Liver (tissue), 9 donors: ENCODE results near the gene ID4. TPM values are rescaled to one million over a fixed set of nuclear protein-coding genes. Genes with fewer than 3 reads are reported as not detected.

ENCODE experiments used
- DNase-seq: peaks from one replicate; pipeline ENCODE4 v3.0.0-alpha.2; 2017; ENCODE audit warnings: low spot score
- H3K27ac ChIP-seq, 2 donors: one replicate each; pipeline ENCODE4 v1.7.0; 2013; ENCODE audit warnings: inconsistent platforms in 2 of 2, low read length in 2 of 2, control low read depth in 1 of 2, low read depth in 1 of 2, mild to moderate bottlenecking in 1 of 2
- H3K27me3 ChIP-seq, 4 donors: one replicate each; pipeline versions ENCODE4 v1.6.1 to v1.7.0; 2013; ENCODE audit warnings: low read length in 3 of 4, inconsistent platforms in 1 of 4, mild to moderate bottlenecking in 1 of 4, moderate library complexity in 1 of 4; ENCODE audit not compliant: control insufficient read depth in 4 of 4, insufficient read depth in 4 of 4
- H3K36me3 ChIP-seq, 4 donors: one replicate each; pipeline versions ENCODE4 v1.6.1 to v1.7.0; 2013; ENCODE audit warnings: low read length in 3 of 4, mild to moderate bottlenecking in 3 of 4, low read depth in 1 of 4, moderate library complexity in 1 of 4; ENCODE audit not compliant: control insufficient read depth in 4 of 4, insufficient read depth in 3 of 4
- H3K4me1 ChIP-seq, 4 donors: one replicate each; pipeline versions ENCODE4 v1.6.1 to v1.7.0; 2013; ENCODE audit warnings: low read length in 3 of 4, mild to moderate bottlenecking in 3 of 4, moderate library complexity in 1 of 4; ENCODE audit not compliant: control insufficient read depth in 4 of 4, insufficient read depth in 4 of 4
- H3K4me3 ChIP-seq, 3 donors: one replicate each; pipeline versions ENCODE4 v1.6.1 to v1.7.0; 2013; ENCODE audit warnings: low read length in 3 of 3, control low read depth in 1 of 3, low read depth in 1 of 3, mild to moderate bottlenecking in 1 of 3
- H3K9ac ChIP-seq, 2 donors: one replicate each; pipeline ENCODE4 v1.7.0; 2013; ENCODE audit warnings: low read length in 2 of 2, mild to moderate bottlenecking in 2 of 2, moderate library complexity in 2 of 2, control low read depth in 1 of 2, low read depth in 1 of 2
- H3K9me3 ChIP-seq, 4 donors: one replicate each; pipeline versions ENCODE4 v1.6.1 to v1.7.0; 2013; ENCODE audit warnings: low read length in 3 of 4; ENCODE audit not compliant: control insufficient read depth in 4 of 4
- EGR1 ChIP-seq, 2 donors: IDR thresholded peaks; 2 replicates each; pipeline ENCODE4 v1.6.1; 2016 to 2018; ENCODE audit warnings: antibody characterized with exemption in 2 of 2, low read depth in 2 of 2
- FOXA1 ChIP-seq: IDR thresholded peaks from 2 replicates; pipeline ENCODE4 v1.6.1; 2016; ENCODE audit warnings: antibody characterized with exemption
- FOXA2 ChIP-seq: IDR thresholded peaks from 2 replicates; pipeline ENCODE4 v1.6.1; 2016; ENCODE audit warnings: antibody characterized with exemption
- GABPA ChIP-seq, 2 donors: IDR thresholded peaks in 1 of 2; conservative IDR thresholded peaks in 1 of 2; 2 replicates each; pipeline ENCODE4 v1.6.1; 2016; ENCODE audit warnings: antibody characterized with exemption in 2 of 2, mild to moderate bottlenecking in 1 of 2, moderate library complexity in 1 of 2
- HNF4A ChIP-seq, 2 donors: conservative IDR thresholded peaks; 2 replicates each; pipeline ENCODE4 v1.6.1; 2016; ENCODE audit warnings: antibody characterized with exemption in 2 of 2, mild to moderate bottlenecking in 2 of 2
- HNF4G ChIP-seq: IDR thresholded peaks from 2 replicates; pipeline ENCODE4 v1.6.1; 2016; ENCODE audit warnings: antibody characterized with exemption
- JUND ChIP-seq, 2 donors: IDR thresholded peaks; 2 replicates each; pipeline ENCODE4 v1.6.1; 2016; ENCODE audit warnings: antibody characterized with exemption in 2 of 2
- NR2F2 ChIP-seq: IDR thresholded peaks from 2 replicates; pipeline ENCODE4 v1.6.1; 2016; ENCODE audit warnings: antibody characterized with exemption
- RXRA ChIP-seq, 2 donors: IDR thresholded peaks; 2 replicates each; pipeline ENCODE4 v1.6.1; 2017 to 2018; ENCODE audit warnings: antibody characterized with exemption in 2 of 2, mild to moderate bottlenecking in 1 of 2
- SP1 ChIP-seq: IDR thresholded peaks from 2 replicates; pipeline ENCODE4 v1.6.1; 2018; ENCODE audit warnings: antibody characterized with exemption, mild to moderate bottlenecking
- TAF1 ChIP-seq: conservative IDR thresholded peaks from 2 replicates; pipeline ENCODE4 v1.6.1; 2016; ENCODE audit warnings: antibody characterized with exemption, mild to moderate bottlenecking
- YY1 ChIP-seq: IDR thresholded peaks from 2 replicates; pipeline ENCODE4 v1.6.1; 2016; ENCODE audit warnings: antibody characterized with exemption, mild to moderate bottlenecking
- WGBS: extraction: QIAGEN DNeasy Blood & Tissue Kit; methylation state at CpG from one replicate; pipeline ENCODE4 v1.1.7; 2013; 5-methylcytosine and 5-hydroxymethylcytosine counted together
- polyA plus RNA-seq, 2 donors: library from polyadenylated mRNA; stranded (reverse) in 1 of 2; unstranded in 1 of 2; fragments of 200-250 nt in 1 of 2; fragments of >200 nt in 1 of 2; fragmentation: Nextera tagmentation in 1 of 2; extraction: Ambion mirVana in 1 of 2; gene quantifications; one replicate each; pipeline versions ENCODE4 v1.2.1 to v1.2.3, GENCODE V29; 2013 to 2015
- total RNA-seq, 2 donors: library from RNA; depleted of rRNA; stranded (reverse); fragments of >200 nt; gene quantifications; one replicate each; pipeline ENCODE4 v1.2.3, GENCODE V29; 2014
- TF ChIP-seq, protein P1 (sequence below): IDR thresholded peaks from 2 replicates; pipeline ENCODE4 v1.6.1; 2016; ENCODE audit warnings: antibody characterized with exemption, mild to moderate bottlenecking
- TF ChIP-seq, protein P2 (sequence below): IDR thresholded peaks from 2 replicates; pipeline ENCODE4 v1.6.1; 2016; ENCODE audit warnings: antibody characterized with exemption
- TF ChIP-seq, protein P3 (sequence below): IDR thresholded peaks from 2 replicates; pipeline ENCODE4 v1.6.1; 2016; ENCODE audit warnings: antibody characterized with exemption
- TF ChIP-seq, protein P4 (sequence below): fragments of 150-350 bp; IDR thresholded peaks from 2 replicates; pipeline ENCODE4 v1.5.1; 2017; ENCODE audit warnings: improper control_type of control experiment, low read depth, low read length; ENCODE audit not compliant: missing input control
- TF ChIP-seq, protein P5 (sequence below): IDR thresholded peaks from 2 replicates; pipeline ENCODE4 v1.6.1; 2016; ENCODE audit warnings: antibody characterized with exemption
- donor health status: healthy.
- donor health status: healthy.
- donor health status: healthy.
- donor health status: healthy.
- donor health status: healthy.

ID4 gene
- total and polyA plus RNA-seq, 4 donors, result 0.38 to 3.7 (median 1.2) TPM

DNA sequence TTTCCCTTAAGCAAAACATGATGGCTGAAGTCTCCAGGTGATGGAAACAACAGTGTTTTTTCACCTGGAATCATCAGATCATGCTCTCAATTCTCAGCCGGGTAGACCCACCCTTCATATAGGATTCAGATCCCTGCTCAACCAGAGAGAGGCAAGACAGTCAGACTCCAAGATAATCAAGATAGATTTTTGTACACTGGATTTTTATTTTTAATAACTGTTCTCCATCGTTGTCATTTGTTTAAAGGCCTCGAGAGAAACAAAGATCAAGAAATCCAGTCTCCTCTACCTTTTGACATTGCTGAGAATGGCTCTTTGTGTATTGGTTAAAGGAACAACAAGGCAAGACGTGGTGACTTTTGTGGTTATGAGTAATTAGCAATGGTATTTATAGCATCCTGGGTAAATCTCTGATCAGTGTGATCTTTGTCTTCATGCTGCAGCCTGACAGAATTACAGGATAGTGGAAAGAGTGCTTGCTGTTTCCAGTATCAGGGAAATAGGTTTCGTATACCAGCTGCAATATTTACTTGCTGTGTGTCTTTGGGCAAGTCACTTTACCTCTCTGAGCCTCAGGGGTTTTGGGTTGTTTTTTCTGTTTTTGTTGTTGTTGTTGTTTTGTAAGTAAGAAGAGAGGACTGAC, 29.9 kb downstream of the ID4 start:
- no peak overlapping the region for H3K4me3 ChIP-seq
- 65% methylated on average over 5 of the region's 5 CpGs for WGBS

DNA sequence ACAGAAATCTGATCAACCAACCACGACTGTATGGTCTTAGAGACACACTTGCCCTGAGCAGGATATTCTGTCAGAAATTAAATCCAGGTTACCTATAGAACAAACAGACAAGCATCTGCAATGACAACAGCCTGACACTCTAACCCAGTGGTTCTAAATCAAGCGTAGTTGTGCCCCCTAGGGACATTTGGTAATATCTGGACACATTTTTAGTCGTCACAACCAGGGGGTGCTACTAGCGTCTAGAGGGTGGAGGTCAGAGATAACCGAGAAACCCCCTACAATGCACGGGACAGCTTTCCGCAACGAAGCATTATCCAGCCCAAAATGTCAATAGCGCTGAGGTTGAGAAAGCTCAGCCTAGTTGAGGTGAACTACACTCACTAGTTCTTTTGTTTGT, 32.3 kb downstream of the ID4 start:
- 71% methylated on average over 9 of the region's 9 CpGs for WGBS
- no peaks in the 10 kb centered on the region for H3K4me1 ChIP-seq
- DNase-seq, result no peak

More for the DNA sequence above, 29.9 kb downstream of the ID4 start:
- no peaks in the 10 kb centered on the region for H3K36me3 ChIP-seq
- TF ChIP-seq, protein P1, sequence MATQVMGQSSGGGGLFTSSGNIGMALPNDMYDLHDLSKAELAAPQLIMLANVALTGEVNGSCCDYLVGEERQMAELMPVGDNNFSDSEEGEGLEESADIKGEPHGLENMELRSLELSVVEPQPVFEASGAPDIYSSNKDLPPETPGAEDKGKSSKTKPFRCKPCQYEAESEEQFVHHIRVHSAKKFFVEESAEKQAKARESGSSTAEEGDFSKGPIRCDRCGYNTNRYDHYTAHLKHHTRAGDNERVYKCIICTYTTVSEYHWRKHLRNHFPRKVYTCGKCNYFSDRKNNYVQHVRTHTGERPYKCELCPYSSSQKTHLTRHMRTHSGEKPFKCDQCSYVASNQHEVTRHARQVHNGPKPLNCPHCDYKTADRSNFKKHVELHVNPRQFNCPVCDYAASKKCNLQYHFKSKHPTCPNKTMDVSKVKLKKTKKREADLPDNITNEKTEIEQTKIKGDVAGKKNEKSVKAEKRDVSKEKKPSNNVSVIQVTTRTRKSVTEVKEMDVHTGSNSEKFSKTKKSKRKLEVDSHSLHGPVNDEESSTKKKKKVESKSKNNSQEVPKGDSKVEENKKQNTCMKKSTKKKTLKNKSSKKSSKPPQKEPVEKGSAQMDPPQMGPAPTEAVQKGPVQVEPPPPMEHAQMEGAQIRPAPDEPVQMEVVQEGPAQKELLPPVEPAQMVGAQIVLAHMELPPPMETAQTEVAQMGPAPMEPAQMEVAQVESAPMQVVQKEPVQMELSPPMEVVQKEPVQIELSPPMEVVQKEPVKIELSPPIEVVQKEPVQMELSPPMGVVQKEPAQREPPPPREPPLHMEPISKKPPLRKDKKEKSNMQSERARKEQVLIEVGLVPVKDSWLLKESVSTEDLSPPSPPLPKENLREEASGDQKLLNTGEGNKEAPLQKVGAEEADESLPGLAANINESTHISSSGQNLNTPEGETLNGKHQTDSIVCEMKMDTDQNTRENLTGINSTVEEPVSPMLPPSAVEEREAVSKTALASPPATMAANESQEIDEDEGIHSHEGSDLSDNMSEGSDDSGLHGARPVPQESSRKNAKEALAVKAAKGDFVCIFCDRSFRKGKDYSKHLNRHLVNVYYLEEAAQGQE, result no peak
- no peak for TF ChIP-seq FOXA2
- TF ChIP-seq, protein P2, sequence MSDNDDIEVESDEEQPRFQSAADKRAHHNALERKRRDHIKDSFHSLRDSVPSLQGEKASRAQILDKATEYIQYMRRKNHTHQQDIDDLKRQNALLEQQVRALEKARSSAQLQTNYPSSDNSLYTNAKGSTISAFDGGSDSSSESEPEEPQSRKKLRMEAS, result no peak
- TF ChIP-seq EGR1 (IDR thresholded peaks at IDR 0.05; ENCODE audit: low read depth in 2 of 2), result no peak
- no peak for TF ChIP-seq FOXA1
- TF ChIP-seq YY1, result no peak
- no peak for TF ChIP-seq NR2F2
- no peak for DNase-seq
- no peak overlapping the region for H3K27ac ChIP-seq
- H3K4me1 ChIP-seq, result peaks cover 0 to 3% (median 1%) of the 10 kb centered on the region in 4 donors
- H3K27me3 ChIP-seq, result no peaks in the 10 kb centered on the region
- no peaks in the 10 kb centered on the region for H3K9me3 ChIP-seq
- no peak overlapping the region for H3K9ac ChIP-seq

More for the DNA sequence above, 32.3 kb downstream of the ID4 start:
- no peaks in the 10 kb centered on the region for H3K9me3 ChIP-seq
- peaks cover 0 to 3% (median 0%) of the 10 kb centered on the region in 4 donors for H3K27me3 ChIP-seq
- H3K9ac ChIP-seq, result no peak overlapping the region
- no peaks in the 10 kb centered on the region for H3K36me3 ChIP-seq
- TF ChIP-seq, protein P2, result no peak
- no peak for TF ChIP-seq HNF4G
- TF ChIP-seq JUND (IDR thresholded peaks at IDR 0.05), result no peak
- TF ChIP-seq FOXA2, result no peak
- TF ChIP-seq FOXA1, result no peak
- TF ChIP-seq SP1, result no peak
- TF ChIP-seq, protein P3, sequence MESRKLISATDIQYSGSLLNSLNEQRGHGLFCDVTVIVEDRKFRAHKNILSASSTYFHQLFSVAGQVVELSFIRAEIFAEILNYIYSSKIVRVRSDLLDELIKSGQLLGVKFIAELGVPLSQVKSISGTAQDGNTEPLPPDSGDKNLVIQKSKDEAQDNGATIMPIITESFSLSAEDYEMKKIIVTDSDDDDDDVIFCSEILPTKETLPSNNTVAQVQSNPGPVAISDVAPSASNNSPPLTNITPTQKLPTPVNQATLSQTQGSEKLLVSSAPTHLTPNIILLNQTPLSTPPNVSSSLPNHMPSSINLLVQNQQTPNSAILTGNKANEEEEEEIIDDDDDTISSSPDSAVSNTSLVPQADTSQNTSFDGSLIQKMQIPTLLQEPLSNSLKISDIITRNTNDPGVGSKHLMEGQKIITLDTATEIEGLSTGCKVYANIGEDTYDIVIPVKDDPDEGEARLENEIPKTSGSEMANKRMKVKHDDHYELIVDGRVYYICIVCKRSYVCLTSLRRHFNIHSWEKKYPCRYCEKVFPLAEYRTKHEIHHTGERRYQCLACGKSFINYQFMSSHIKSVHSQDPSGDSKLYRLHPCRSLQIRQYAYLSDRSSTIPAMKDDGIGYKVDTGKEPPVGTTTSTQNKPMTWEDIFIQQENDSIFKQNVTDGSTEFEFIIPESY, result no peak
- no peak for TF ChIP-seq GABPA (IDR thresholded peaks at IDR 0.05 in 1 of 2, conservative IDR thresholded peaks at IDR 0.05 in 1 of 2)
- TF ChIP-seq HNF4A (conservative IDR thresholded peaks at IDR 0.05), result no peak
- no peak for TF ChIP-seq RXRA (IDR thresholded peaks at IDR 0.05)
- TF ChIP-seq, protein P4, sequence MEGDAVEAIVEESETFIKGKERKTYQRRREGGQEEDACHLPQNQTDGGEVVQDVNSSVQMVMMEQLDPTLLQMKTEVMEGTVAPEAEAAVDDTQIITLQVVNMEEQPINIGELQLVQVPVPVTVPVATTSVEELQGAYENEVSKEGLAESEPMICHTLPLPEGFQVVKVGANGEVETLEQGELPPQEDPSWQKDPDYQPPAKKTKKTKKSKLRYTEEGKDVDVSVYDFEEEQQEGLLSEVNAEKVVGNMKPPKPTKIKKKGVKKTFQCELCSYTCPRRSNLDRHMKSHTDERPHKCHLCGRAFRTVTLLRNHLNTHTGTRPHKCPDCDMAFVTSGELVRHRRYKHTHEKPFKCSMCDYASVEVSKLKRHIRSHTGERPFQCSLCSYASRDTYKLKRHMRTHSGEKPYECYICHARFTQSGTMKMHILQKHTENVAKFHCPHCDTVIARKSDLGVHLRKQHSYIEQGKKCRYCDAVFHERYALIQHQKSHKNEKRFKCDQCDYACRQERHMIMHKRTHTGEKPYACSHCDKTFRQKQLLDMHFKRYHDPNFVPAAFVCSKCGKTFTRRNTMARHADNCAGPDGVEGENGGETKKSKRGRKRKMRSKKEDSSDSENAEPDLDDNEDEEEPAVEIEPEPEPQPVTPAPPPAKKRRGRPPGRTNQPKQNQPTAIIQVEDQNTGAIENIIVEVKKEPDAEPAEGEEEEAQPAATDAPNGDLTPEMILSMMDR, result no peak
- TF ChIP-seq, protein P5, sequence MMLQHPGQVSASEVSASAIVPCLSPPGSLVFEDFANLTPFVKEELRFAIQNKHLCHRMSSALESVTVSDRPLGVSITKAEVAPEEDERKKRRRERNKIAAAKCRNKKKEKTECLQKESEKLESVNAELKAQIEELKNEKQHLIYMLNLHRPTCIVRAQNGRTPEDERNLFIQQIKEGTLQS, result no peak
- no peak for TF ChIP-seq NR2F2
- TF ChIP-seq EGR1 (IDR thresholded peaks at IDR 0.05; ENCODE audit: low read depth in 2 of 2), result no peak
- no peak for TF ChIP-seq TAF1
- no peak for TF ChIP-seq YY1
- H3K4me3 ChIP-seq, result no peak overlapping the region
- H3K27ac ChIP-seq, result no peak overlapping the region
